Hepatocyte (in vitro differentiated cells): Measurements from ENCODE around the gene TPCN2. TPM values are rescaled to one million over a fixed set of nuclear protein-coding genes. Genes with fewer than 3 reads are reported as not detected.

Experiments
- DNase-seq: peaks from one replicate; pipeline ENCODE4 v3.0.0-alpha.2; 2016; ENCODE audit warnings: low spot score
- H2AFZ ChIP-seq: fragments of 200-600 bp; sonication (generic); 2 replicates; pipeline ENCODE4 v1.6.0; 2016; ENCODE audit warnings: antibody characterized with exemption, mild to moderate bottlenecking
- H3K27ac ChIP-seq: fragments of 200-600 bp; sonication (generic); 2 replicates; pipeline ENCODE4 v1.5.1; 2016; ENCODE audit warnings: mild to moderate bottlenecking
- H3K27me3 ChIP-seq: fragments of 200-600 bp; sonication (generic); 2 replicates; pipeline ENCODE4 v1.6.1; 2016
- H3K36me3 ChIP-seq: fragments of 200-600 bp; sonication (generic); replicated peaks from 2 replicates; pipeline ENCODE4 v1.5.1; 2016; ENCODE audit warnings: low read depth; ENCODE audit not compliant: insufficient read depth
- H3K4me1 ChIP-seq: fragments of 200-600 bp; sonication (generic); 2 replicates; pipeline ENCODE4 v1.5.1; 2016; ENCODE audit warnings: mild to moderate bottlenecking, moderate library complexity; ENCODE audit not compliant: insufficient read depth
- H3K4me2 ChIP-seq: fragments of 200-600 bp; sonication (generic); 2 replicates; pipeline ENCODE4 v1.6.0; 2016
- H3K4me3 ChIP-seq: fragments of 200-600 bp; sonication (generic); 2 replicates; pipeline ENCODE4 v1.5.1; 2016; ENCODE audit warnings: mild to moderate bottlenecking
- H3K79me2 ChIP-seq: fragments of 200-600 bp; sonication (generic); 2 replicates; pipeline ENCODE4 v1.6.0; 2017; ENCODE audit warnings: mild to moderate bottlenecking
- H3K9me2 ChIP-seq: fragments of 200-600 bp; sonication (generic); replicated peaks from 2 replicates; pipeline ENCODE4 v1.6.0; 2017; ENCODE audit warnings: mild to moderate bottlenecking; ENCODE audit not compliant: insufficient read depth
- H3K9me3 ChIP-seq: fragments of 200-600 bp; sonication (generic); 2 replicates; pipeline ENCODE4 v1.5.1; 2016; ENCODE audit warnings: low read depth, mild to moderate bottlenecking
- H4K20me1 ChIP-seq: fragments of 200-600 bp; sonication (generic); 2 replicates; pipeline ENCODE4 v1.6.0; 2016; ENCODE audit warnings: mild to moderate bottlenecking; ENCODE audit not compliant: insufficient read depth, poor library complexity, severe bottlenecking
- CTCF ChIP-seq: fragments of 200-600 bp; sonication (generic); IDR thresholded peaks from 2 replicates; pipeline ENCODE4 v1.5.1; 2016; ENCODE audit warnings: antibody characterized with exemption, mild to moderate bottlenecking; ENCODE audit not compliant: poor library complexity
- EZH2 ChIP-seq: fragments of 200-600 bp; sonication (generic); IDR thresholded peaks from 2 replicates; pipeline ENCODE4 v1.6.1; 2016; ENCODE audit warnings: antibody characterized with exemption, mild to moderate bottlenecking, borderline replicate concordance
- EZH2phosphoT487 ChIP-seq: fragments of 200-600 bp; sonication (generic); IDR thresholded peaks from one replicate; pipeline ENCODE4 v1.6.1; 2018; ENCODE audit warnings: antibody characterized with exemption, mild to moderate bottlenecking, low read depth, moderate library complexity; ENCODE audit not compliant: unreplicated experiment, severe bottlenecking
- WGBS: methylation state at CpG from one replicate; pipeline ENCODE4 v1.1.6; 2016; ENCODE audit warnings: low lambda C conversion rate; ENCODE audit errors: missing lambda C conversion rate; 5-methylcytosine and 5-hydroxymethylcytosine counted together
- polyA plus RNA-seq: library from polyadenylated mRNA; unstranded; fragments of >200 nt; fragmentation: Nextera tagmentation; extraction: Ambion mirVana; gene quantifications from 2 replicates; pipeline ENCODE4 v1.2.1, GENCODE V29; 2016
- total RNA-seq: library from RNA; depleted of rRNA; stranded (reverse); fragments of >200 nt; gene quantifications from 2 replicates; pipeline ENCODE4 v1.2.3, GENCODE V29; 2014

Gene TPCN2
- total and polyA plus RNA-seq, 2 experiments from 2014 or later, result 16.6 to 21.3 TPM

GRCh38 chr11:69154211-69154913, 105.6 kb downstream of the TPCN2 start:
- WGBS, result 87% methylated on average over 17 of the region's 21 CpGs
- H3K9me2 ChIP-seq, result no peaks in the 10 kb centered on the region
- H3K27ac ChIP-seq, result no peak overlapping the region
- H3K4me3 ChIP-seq, result no peak overlapping the region
- H3K4me2 ChIP-seq, result no peak overlapping the region
- no peak for TF ChIP-seq EZH2
- no peak for TF ChIP-seq EZH2phosphoT487
- no peak for TF ChIP-seq CTCF
- no peak for DNase-seq
- no peaks in the 10 kb centered on the region for H3K9me3 ChIP-seq
- H2AFZ ChIP-seq, result no peak overlapping the region
- peaks cover 9% of the 10 kb centered on the region for H3K27me3 ChIP-seq
- H3K36me3 ChIP-seq, result no peaks in the 10 kb centered on the region
- H4K20me1 ChIP-seq, result no peaks in the 10 kb centered on the region
- H3K4me1 ChIP-seq, result peaks cover 12% of the 10 kb centered on the region
- H3K79me2 ChIP-seq, result no peaks in the 10 kb centered on the region

GRCh38 chr11:69154938-69155301, 106.2 kb downstream of the TPCN2 start:
- no peak for TF ChIP-seq CTCF
- H3K27me3 ChIP-seq, result peaks cover 9% of the 10 kb centered on the region
- no peaks in the 10 kb centered on the region for H3K9me2 ChIP-seq
- H3K79me2 ChIP-seq, result no peaks in the 10 kb centered on the region
- no peak overlapping the region for H3K4me2 ChIP-seq
- H3K4me1 ChIP-seq, result peaks cover 12% of the 10 kb centered on the region
- H3K36me3 ChIP-seq, result no peaks in the 10 kb centered on the region
- no peak overlapping the region for H3K27ac ChIP-seq
- H3K9me3 ChIP-seq, result no peaks in the 10 kb centered on the region
- no peaks in the 10 kb centered on the region for H4K20me1 ChIP-seq
- no peak overlapping the region for H2AFZ ChIP-seq
- 97% methylated on average over 9 of the region's 10 CpGs for WGBS
- no peak for DNase-seq
- no peak overlapping the region for H3K4me3 ChIP-seq

- Histone ChIP-seq H3K36me3 (no peaks in the 10 kb centered on the region), H3K4me1 (peaks cover 12% of the 10 kb centered on the region), H2AFZ (no peak within 1 kb of the TSS), H3K79me2 (no peaks in the 10 kb centered on the region), H3K27me3 (peaks cover 9% of the 10 kb centered on the region), H4K20me1 (no peaks in the 10 kb centered on the region), H3K9me2 (no peaks in the 10 kb centered on the region), H3K4me2 (peak within 1 kb of the TSS; percentile 25), H3K4me3 (no peak within 1 kb of the TSS), H3K9me3 (no peaks in the 10 kb centered on the region), H3K27ac (no peak within 1 kb of the TSS)
- no peak for TF ChIP-seq EZH2phosphoT487
- TF ChIP-seq EZH2, result no peak
- no peak for TF ChIP-seq CTCF
- 90% methylated on average over 32 of the region's 32 CpGs for WGBS
- no peak for DNase-seq
Observed at GRCh38 chr11:69155302-69156234, 106.8 kb downstream of the TPCN2 start, which contains the start of gene SMIM38. SMIM38 (plus strand) TSS chr11:69155935; CDS start chr11:69157847, 1,912 bp downstream.
